Esophagus squamous epithelium (tissue), 4 donors: ENCODE results near the gene STEAP1B.
"Not testable (repeated sequence)": the region's sequence is repeated elsewhere in the genome, so short reads cannot be mapped to it uniquely, and the experiment has no call there.

ENCODE experiments used
- CTCF ChIP-seq, 6 experiments: fragments of 450-650 bp in 4 of 6; fragments of 200-600 bp in 2 of 6; sonication (generic) in 2 of 6; IDR thresholded peaks; one replicate each; pipeline ENCODE4 v1.5.1; 2016 to 2019; ENCODE audit warnings: antibody characterized with exemption in 6 of 6, mild to moderate bottlenecking in 4 of 6, moderate library complexity in 4 of 6
- POLR2A ChIP-seq, 4 donors: fragments of 450-650 bp; IDR thresholded peaks; one replicate each; pipeline ENCODE4 v1.6.1; 2017; ENCODE audit warnings: antibody characterized with exemption in 4 of 4, mild to moderate bottlenecking in 4 of 4, moderate library complexity in 3 of 4

- TF ChIP-seq CTCF, POLR2A (IDR thresholded peaks at IDR 0.05): not testable (repeated sequence)
Measured at GRCh38 chr7:22496912-22497311, 3.1 kb downstream of the STEAP1B start.
